ENCODE results near the gene SCN3A.

The SCN3A gene

GRCh38 chr2:165203689-165204559 is at the start of gene SCN3A:
Gene SCN3A, minus strand, starts transcription at chr2:165204050. Its CDS starts 27,656 bp downstream, at chr2:165176394.
- Mint-ChIP-seq H3K4me3 (peak within 1 kb of the TSS; percentile 56), H3K36me3 (ENCODE audit: low read depth) (no peaks in the 10 kb centered on the region), H3K27ac (no peak within 1 kb of the TSS), H3K9me3 (no peaks in the 10 kb centered on the region), H3K4me1 (no peaks in the 10 kb centered on the region), H3K27me3 (no peaks in the 10 kb centered on the region)
- DNase-seq (peak; percentile 12), ATAC-seq (no peak)

GRCh38 chr2:165253178-165253577 is 49.3 kb upstream of the SCN3A start:
- Mint-ChIP-seq H3K9me3 (no peaks in the 10 kb centered on the region), H3K27ac (no peak overlapping the region), H3K27me3 (peaks cover 6% of the 10 kb centered on the region), H3K4me3 (no peak overlapping the region), H3K4me1 (no peaks in the 10 kb centered on the region), H3K36me3 (ENCODE audit: low read depth) (no peaks in the 10 kb centered on the region)
- DNase-seq (no peak), ATAC-seq (no peak)

GRCh38 chr2:165251366-165251765 is 47.5 kb upstream of the SCN3A start:
- no peak overlapping the region for H3K4me3 Mint-ChIP-seq
- H3K36me3 Mint-ChIP-seq (ENCODE audit: low read depth) = no peaks in the 10 kb centered on the region
- H3K27ac Mint-ChIP-seq = no peak overlapping the region
- peaks cover 6% of the 10 kb centered on the region for H3K27me3 Mint-ChIP-seq
- ATAC-seq = no peak
- no peaks in the 10 kb centered on the region for H3K4me1 Mint-ChIP-seq
- no peak for DNase-seq
- no peaks in the 10 kb centered on the region for H3K9me3 Mint-ChIP-seq

GRCh38 chr2:165248238-165248637 is 44.4 kb upstream of the SCN3A start:
- Mint-ChIP-seq H3K9me3 (no peaks in the 10 kb centered on the region), H3K36me3 (ENCODE audit: low read depth) (no peaks in the 10 kb centered on the region), H3K27ac (no peak overlapping the region), H3K4me3 (no peak overlapping the region), H3K27me3 (peaks cover 11% of the 10 kb centered on the region), H3K4me1 (no peaks in the 10 kb centered on the region)
- no peak for ATAC-seq
- DNase-seq = no peak

GRCh38 chr2:165245081-165245793 is 41.4 kb upstream of the SCN3A start:
- Mint-ChIP-seq H3K27ac (no peak overlapping the region), H3K4me3 (no peak overlapping the region), H3K4me1 (no peaks in the 10 kb centered on the region), H3K27me3 (peaks cover 6% of the 10 kb centered on the region), H3K36me3 (ENCODE audit: low read depth) (no peaks in the 10 kb centered on the region), H3K9me3 (no peaks in the 10 kb centered on the region)
- DNase-seq (no peak), ATAC-seq (no peak)

GRCh38 chr2:165240916-165241315 is 37.1 kb upstream of the SCN3A start:
- no peak for ATAC-seq
- DNase-seq = no peak
- Mint-ChIP-seq H3K27ac (no peak overlapping the region), H3K4me1 (no peaks in the 10 kb centered on the region), H3K4me3 (no peak overlapping the region), H3K27me3 (peaks cover 6% of the 10 kb centered on the region), H3K36me3 (ENCODE audit: low read depth) (no peaks in the 10 kb centered on the region), H3K9me3 (no peaks in the 10 kb centered on the region)

- DNase-seq = no peak
- Mint-ChIP-seq H3K27ac (no peak overlapping the region), H3K27me3 (peaks cover 2% of the 10 kb centered on the region), H3K36me3 (ENCODE audit: low read depth) (no peaks in the 10 kb centered on the region), H3K4me1 (no peaks in the 10 kb centered on the region), H3K4me3 (no peak overlapping the region), H3K9me3 (no peaks in the 10 kb centered on the region)
- no peak for ATAC-seq
These were observed 36.1 kb upstream of the SCN3A start for GRCh38 chr2:165239856-165240515.

GRCh38 chr2:165239230-165239629 is 35.4 kb upstream of the SCN3A start, which contains the start of gene SCN2A:
Gene SCN2A, plus strand, starts transcription at chr2:165239414. Its CDS starts 56,410 bp downstream, at chr2:165295824.
- ATAC-seq (no peak), DNase-seq (no peak)
- Mint-ChIP-seq H3K27ac (no peak within 1 kb of the TSS), H3K4me1 (no peaks in the 10 kb centered on the region), H3K36me3 (ENCODE audit: low read depth) (no peaks in the 10 kb centered on the region), H3K4me3 (no peak within 1 kb of the TSS), H3K9me3 (no peaks in the 10 kb centered on the region), H3K27me3 (no peaks in the 10 kb centered on the region)

- ATAC-seq (no peak), DNase-seq (no peak)
- no peak overlapping the region for H3K27ac Mint-ChIP-seq
- no peaks in the 10 kb centered on the region for H3K36me3 Mint-ChIP-seq (ENCODE audit: low read depth)
- H3K27me3 Mint-ChIP-seq = no peaks in the 10 kb centered on the region
- H3K4me3 Mint-ChIP-seq = no peak overlapping the region
- no peaks in the 10 kb centered on the region for H3K4me1 Mint-ChIP-seq
- H3K9me3 Mint-ChIP-seq = no peaks in the 10 kb centered on the region
These were observed 34.4 kb upstream of the SCN3A start for GRCh38 chr2:165238295-165238694.

- no peak for DNase-seq
- Mint-ChIP-seq H3K4me1 (no peaks in the 10 kb centered on the region), H3K27ac (no peak overlapping the region), H3K36me3 (ENCODE audit: low read depth) (no peaks in the 10 kb centered on the region), H3K27me3 (no peaks in the 10 kb centered on the region), H3K9me3 (no peaks in the 10 kb centered on the region), H3K4me3 (no peak overlapping the region)
- no peak for ATAC-seq
These were observed 33.2 kb upstream of the SCN3A start for GRCh38 chr2:165237056-165237455.

GRCh38 chr2:165227571-165227970 is 23.7 kb upstream of the SCN3A start:
- H3K4me3 Mint-ChIP-seq = no peak overlapping the region
- no peaks in the 10 kb centered on the region for H3K4me1 Mint-ChIP-seq
- H3K9me3 Mint-ChIP-seq = no peaks in the 10 kb centered on the region
- ATAC-seq = no peak
- no peak for DNase-seq
- H3K27me3 Mint-ChIP-seq = no peaks in the 10 kb centered on the region
- no peaks in the 10 kb centered on the region for H3K36me3 Mint-ChIP-seq (ENCODE audit: low read depth)
- H3K27ac Mint-ChIP-seq = no peak overlapping the region

GRCh38 chr2:165224941-165225340 is 21.1 kb upstream of the SCN3A start:
- H3K27me3 Mint-ChIP-seq = no peaks in the 10 kb centered on the region
- H3K9me3 Mint-ChIP-seq = no peaks in the 10 kb centered on the region
- H3K4me3 Mint-ChIP-seq = no peak overlapping the region

GRCh38 chr2:165219481-165219880 is 15.6 kb upstream of the SCN3A start:
- ATAC-seq = no peak
- no peaks in the 10 kb centered on the region for H3K4me1 Mint-ChIP-seq
- no peaks in the 10 kb centered on the region for H3K27me3 Mint-ChIP-seq
- no peaks in the 10 kb centered on the region for H3K9me3 Mint-ChIP-seq
- H3K36me3 Mint-ChIP-seq (ENCODE audit: low read depth) = no peaks in the 10 kb centered on the region
- DNase-seq = no peak
- H3K4me3 Mint-ChIP-seq = no peak overlapping the region
- H3K27ac Mint-ChIP-seq = no peak overlapping the region

More at GRCh38 chr2:165224941-165225340, 21.1 kb upstream of the SCN3A start:
- no peak overlapping the region for H3K27ac Mint-ChIP-seq
- H3K4me1 Mint-ChIP-seq = no peaks in the 10 kb centered on the region
- ATAC-seq (no peak), DNase-seq (no peak)
- no peaks in the 10 kb centered on the region for H3K36me3 Mint-ChIP-seq (ENCODE audit: low read depth)

- H3K4me3 Mint-ChIP-seq = no peak overlapping the region
- no peak for ATAC-seq
- no peaks in the 10 kb centered on the region for H3K9me3 Mint-ChIP-seq
- no peaks in the 10 kb centered on the region for H3K4me1 Mint-ChIP-seq
- no peak for DNase-seq
- H3K36me3 Mint-ChIP-seq (ENCODE audit: low read depth) = no peaks in the 10 kb centered on the region
- H3K27ac Mint-ChIP-seq = no peak overlapping the region
- H3K27me3 Mint-ChIP-seq = no peaks in the 10 kb centered on the region
These were observed 10.2 kb upstream of the SCN3A start for GRCh38 chr2:165214093-165214492.

- no peak for ATAC-seq
- no peak overlapping the region for H3K27ac Mint-ChIP-seq
- H3K9me3 Mint-ChIP-seq = no peaks in the 10 kb centered on the region
These were observed 4.2 kb upstream of the SCN3A start for GRCh38 chr2:165208094-165208493.

More at GRCh38 chr2:165208094-165208493, 4.2 kb upstream of the SCN3A start:
- no peak overlapping the region for H3K4me3 Mint-ChIP-seq
- H3K4me1 Mint-ChIP-seq = no peaks in the 10 kb centered on the region
- H3K36me3 Mint-ChIP-seq (ENCODE audit: low read depth) = no peaks in the 10 kb centered on the region
- H3K27me3 Mint-ChIP-seq = no peaks in the 10 kb centered on the region
- DNase-seq = no peak
